Fibroblast of lung (primary cell): ENCODE measurements around the gene FAM117A.

Experiments used
- EZH2 ChIP-seq: IDR thresholded peaks from 2 replicates; pipeline ENCODE4 v1.5.1; 2012; ENCODE audit warnings: low read length, control low read depth, mild to moderate bottlenecking; ENCODE audit errors: missing control alignments
- TF ChIP-seq, protein P1 (sequence below), 2 donors: IDR thresholded peaks in 1 of 2; conservative IDR thresholded peaks in 1 of 2; 1 replicate in 1 of 2; 2 replicates in 1 of 2; pipeline ENCODE4 v1.5.1; 2011 to 2012; ENCODE audit warnings: low read length in 2 of 2, control low read depth in 1 of 2, inconsistent platforms in 1 of 2, low read depth in 1 of 2, mild to moderate bottlenecking in 1 of 2

DNA sequence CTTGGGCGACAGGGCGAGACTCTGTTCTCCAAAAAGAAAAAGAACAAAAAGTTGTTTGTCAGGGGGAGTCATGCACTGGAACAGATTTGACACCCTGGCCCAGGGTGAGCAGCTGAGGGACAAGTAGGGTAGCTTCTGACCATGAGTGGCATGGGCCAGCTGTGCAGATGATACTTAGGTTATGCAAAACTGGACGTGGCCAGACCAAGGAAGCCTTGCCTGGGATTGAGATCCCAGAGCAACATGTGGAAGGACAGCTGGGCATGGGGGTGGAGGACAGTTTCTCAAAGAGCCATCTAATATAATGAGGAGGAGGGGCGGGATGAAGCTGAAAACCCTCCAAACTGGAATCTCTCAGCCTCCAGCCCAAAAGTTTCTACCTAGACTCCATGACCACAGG lies 36.6 kb downstream of the FAM117A start:
- TF ChIP-seq, protein P1, sequence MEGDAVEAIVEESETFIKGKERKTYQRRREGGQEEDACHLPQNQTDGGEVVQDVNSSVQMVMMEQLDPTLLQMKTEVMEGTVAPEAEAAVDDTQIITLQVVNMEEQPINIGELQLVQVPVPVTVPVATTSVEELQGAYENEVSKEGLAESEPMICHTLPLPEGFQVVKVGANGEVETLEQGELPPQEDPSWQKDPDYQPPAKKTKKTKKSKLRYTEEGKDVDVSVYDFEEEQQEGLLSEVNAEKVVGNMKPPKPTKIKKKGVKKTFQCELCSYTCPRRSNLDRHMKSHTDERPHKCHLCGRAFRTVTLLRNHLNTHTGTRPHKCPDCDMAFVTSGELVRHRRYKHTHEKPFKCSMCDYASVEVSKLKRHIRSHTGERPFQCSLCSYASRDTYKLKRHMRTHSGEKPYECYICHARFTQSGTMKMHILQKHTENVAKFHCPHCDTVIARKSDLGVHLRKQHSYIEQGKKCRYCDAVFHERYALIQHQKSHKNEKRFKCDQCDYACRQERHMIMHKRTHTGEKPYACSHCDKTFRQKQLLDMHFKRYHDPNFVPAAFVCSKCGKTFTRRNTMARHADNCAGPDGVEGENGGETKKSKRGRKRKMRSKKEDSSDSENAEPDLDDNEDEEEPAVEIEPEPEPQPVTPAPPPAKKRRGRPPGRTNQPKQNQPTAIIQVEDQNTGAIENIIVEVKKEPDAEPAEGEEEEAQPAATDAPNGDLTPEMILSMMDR (conservative IDR thresholded peaks at IDR 0.05 in 1 of 2, IDR thresholded peaks at IDR 0.05 in 1 of 2; ENCODE audit: low read depth in 1 of 2, low read length in 2 of 2): no peak
- no peak for TF ChIP-seq EZH2
